IMR-90 (cell line): Measurements from ENCODE around the gene SPIN1. TPM values are rescaled to one million over a fixed set of nuclear protein-coding genes. Genes with fewer than 3 reads are reported as not detected.

Source experiments
- ATAC-seq: fragments of 200-7000 bp; cut with Tn5 transposase; 2 replicates; pipeline ENCODE4 v1.9.1; 2020; ENCODE audit warnings: low read depth, mild to moderate bottlenecking, moderate library complexity
- BruUV-seq: library from RNA; stranded (reverse); fragments of 400-500 nt; replicated peaks from 2 replicates; lab custom pipeline; 2021; lab: Mats Ljungman, UMichigan
- CTCF ChIA-PET: fragments of 300-600 bp; formaldehyde crosslinking; extraction: SDS; loops from one replicate; lab custom pipeline; 2021; ENCODE audit warnings: antibody characterized with exemption; lab: Yijun Ruan, JAX
- POLR2A ChIA-PET: fragments of 300-600 bp; sonication (Branson Sonifier 250); formaldehyde crosslinking; loops from one replicate; lab custom pipeline; 2022; ENCODE audit warnings: antibody characterized with exemption; ENCODE audit not compliant: unreplicated experiment; lab: Charles Lee
- DNase-seq: peaks from one replicate; pipeline ENCODE4 v3.0.0; 2013
- H2AFZ ChIP-seq: replicated peaks from 2 replicates; pipeline ENCODE3; 2013; ENCODE audit warnings: low read length, mild to moderate bottlenecking; ENCODE audit not compliant: poor library complexity
- H2AK5ac ChIP-seq: 2 replicates; pipeline ENCODE4 v1.6.1; 2013; ENCODE audit warnings: low read depth, low read length, inconsistent platforms
- H2AK9ac ChIP-seq: replicated peaks from 2 replicates; pipeline ENCODE3; 2013; ENCODE audit warnings: mild to moderate bottlenecking, low read depth, low read length, moderate library complexity; ENCODE audit not compliant: poor library complexity
- H2BK120ac ChIP-seq: 2 replicates; pipeline ENCODE4 v1.6.1; 2013; ENCODE audit warnings: low read depth, low read length, inconsistent platforms
- H2BK15ac ChIP-seq: 3 replicates; pipeline ENCODE4 v1.6.1; 2013; ENCODE audit warnings: low read depth, low read length, inconsistent platforms
- H2BK20ac ChIP-seq: 2 replicates; pipeline ENCODE4 v1.6.1; 2013; ENCODE audit warnings: low read depth, mild to moderate bottlenecking, inconsistent platforms, low read length, moderate library complexity
- H2BK5ac ChIP-seq: 2 replicates; pipeline ENCODE4 v1.6.1; 2013; ENCODE audit warnings: mild to moderate bottlenecking, low read depth, low read length, inconsistent platforms; ENCODE audit not compliant: poor library complexity, severe bottlenecking
- H3K14ac ChIP-seq: replicated peaks from 2 replicates; pipeline ENCODE4 v1.6.1; 2013; ENCODE audit warnings: low read depth, low read length, inconsistent platforms
- H3K18ac ChIP-seq: 2 replicates; pipeline ENCODE4 v1.6.1; 2013; ENCODE audit warnings: low read depth, low read length, control low read depth
- H3K23ac ChIP-seq: 2 replicates; pipeline ENCODE4 v1.6.1; 2013; ENCODE audit warnings: low read depth, low read length, inconsistent platforms
- H3K27ac ChIP-seq: 2 replicates; pipeline ENCODE4 v1.5.1; 2013; ENCODE audit warnings: mild to moderate bottlenecking, control low read depth, low read length; ENCODE audit not compliant: insufficient read depth
- H3K27me3 ChIP-seq: 2 replicates; pipeline ENCODE4 v1.6.1; 2013; ENCODE audit warnings: low read length; ENCODE audit not compliant: control insufficient read depth, insufficient read depth
- H3K36me3 ChIP-seq: 2 replicates; pipeline ENCODE4 v1.6.1; 2013; ENCODE audit warnings: low read length, mixed read lengths; ENCODE audit not compliant: control insufficient read depth, insufficient read depth
- H3K4ac ChIP-seq: 2 replicates; pipeline ENCODE4 v1.6.1; 2013; ENCODE audit warnings: low read depth, low read length, inconsistent platforms
- H3K4me1 ChIP-seq: 2 replicates; pipeline ENCODE4 v1.6.1; 2013; ENCODE audit warnings: low read length, mixed read lengths; ENCODE audit not compliant: control insufficient read depth, insufficient read depth
- H3K4me2 ChIP-seq: 2 replicates; pipeline ENCODE4 v1.6.1; 2013; ENCODE audit warnings: low read depth, mild to moderate bottlenecking, control low read depth, low read length, moderate library complexity
- H3K4me3 ChIP-seq: 2 replicates; pipeline ENCODE4 v1.5.1; 2013; ENCODE audit warnings: low read depth, mild to moderate bottlenecking, control low read depth, low read length, moderate library complexity; ENCODE audit not compliant: insufficient read depth
- H3K56ac ChIP-seq: 2 replicates; pipeline ENCODE4 v1.6.1; 2013; ENCODE audit warnings: low read length, inconsistent platforms; ENCODE audit not compliant: insufficient read depth; ENCODE audit errors: extremely low read depth
- H3K79me1 ChIP-seq, 2 experiments: 2 replicates each; pipeline ENCODE4 v1.6.1; 2013; ENCODE audit warnings: low read length in 2 of 2, inconsistent platforms in 1 of 2, low read depth in 1 of 2
- H3K9ac ChIP-seq: 2 replicates; pipeline ENCODE4 v1.6.1; 2013; ENCODE audit warnings: low read depth, low read length, control low read depth
- H3K9me1 ChIP-seq: 2 replicates; pipeline ENCODE4 v1.6.1; 2013; ENCODE audit warnings: low read length, inconsistent platforms; ENCODE audit not compliant: insufficient read depth
- H3K9me3 ChIP-seq: 2 replicates; pipeline ENCODE4 v1.6.1; 2013; ENCODE audit warnings: low read length; ENCODE audit not compliant: control insufficient read depth, insufficient read depth
- H4K20me1 ChIP-seq: 2 replicates; pipeline ENCODE4 v1.6.1; 2013; ENCODE audit warnings: low read length, inconsistent platforms; ENCODE audit not compliant: insufficient read depth
- H4K5ac ChIP-seq: 2 replicates; pipeline ENCODE4 v1.6.1; 2013; ENCODE audit warnings: mild to moderate bottlenecking, low read depth, low read length, control low read depth
- H4K8ac ChIP-seq, 2 experiments: 2 replicates each; pipeline ENCODE4 v1.6.1; 2013; ENCODE audit warnings: low read depth in 2 of 2, low read length in 2 of 2, control low read depth in 1 of 2, inconsistent platforms in 1 of 2
- H4K91ac ChIP-seq: 2 replicates; pipeline ENCODE4 v1.6.1; 2013; ENCODE audit warnings: low read depth, low read length, inconsistent platforms; ENCODE audit not compliant: insufficient read depth
- CEBPB ChIP-seq: IDR thresholded peaks from 2 replicates; pipeline ENCODE4 v1.6.1; 2012; ENCODE audit warnings: low read depth, low read length, improper control_type of control experiment
- CHD1 ChIP-seq: IDR thresholded peaks from 2 replicates; pipeline ENCODE4 v1.6.1; 2012; ENCODE audit warnings: low read depth, low read length, improper control_type of control experiment
- FOS ChIP-seq: fragments of 150-350 bp; IDR thresholded peaks from 2 replicates; pipeline ENCODE4 v1.6.1; 2016; ENCODE audit warnings: low read depth, low read length
- MAFK ChIP-seq: IDR thresholded peaks from 2 replicates; pipeline ENCODE4 v1.6.1; 2012; ENCODE audit warnings: low read depth, low read length, improper control_type of control experiment
- MAZ ChIP-seq: IDR thresholded peaks from 2 replicates; pipeline ENCODE4 v1.6.1; 2012; ENCODE audit warnings: low read depth, mild to moderate bottlenecking, low read length, improper control_type of control experiment, moderate library complexity, borderline replicate concordance
- MXI1 ChIP-seq: IDR thresholded peaks from 2 replicates; pipeline ENCODE4 v1.6.1; 2012; ENCODE audit warnings: low read depth, mild to moderate bottlenecking, low read length, moderate library complexity, borderline replicate concordance
- NFE2L2 ChIP-seq: fragments of 150-350 bp; IDR thresholded peaks from 2 replicates; pipeline ENCODE4 v1.6.1; 2016; ENCODE audit warnings: low read depth, mild to moderate bottlenecking, low read length
- RFX5 ChIP-seq: IDR thresholded peaks from 2 replicates; pipeline ENCODE4 v1.8.0; 2012; ENCODE audit warnings: low read depth, mild to moderate bottlenecking, low read length, moderate library complexity
- SMC3 ChIP-seq: fragments of 150-350 bp; IDR thresholded peaks from 2 replicates; pipeline ENCODE4 v1.6.1; 2016; ENCODE audit warnings: low read depth, mild to moderate bottlenecking, antibody characterized with exemption, low read length, moderate library complexity
- WGBS, 2 experiments: methylation state at CpG; one replicate each; pipeline versions ENCODE4 v1.1.5 to v1.1.7; 2013; ENCODE audit warnings: missing lambda C conversion rate in 2 of 2; ENCODE audit not compliant: insufficient read length in 1 of 2; ENCODE audit errors: extremely low coverage in 2 of 2; 5-methylcytosine and 5-hydroxymethylcytosine counted together
- dilution Hi-C: fragments of 300-500 bp; cut with HindIII; formaldehyde crosslinking; loops from one replicate; pipeline ENCODE4 v1.14.3; 2018; ENCODE audit warnings: low sequenced_read_pairs; ENCODE audit not compliant: unreplicated experiment
- in situ Hi-C: fragments of 300-500 bp; cut with MboI; formaldehyde crosslinking; loops from 3 replicates; pipeline ENCODE4 v1.14.3; 2019; ENCODE audit warnings: low sequenced_read_pairs, inconsistent platforms, mixed read lengths
- intact Hi-C: fragments of 100-400 bp; cut with micrococcal nuclease; formaldehyde crosslinking; loops from 2 replicates; pipeline ENCODE4 v1.10.0; 2022
- polyA plus RNA-seq, 3 experiments: library from polyadenylated mRNA; depleted of rRNA; stranded (reverse); fragments of >200 nt; gene quantifications; 2 replicates each; pipeline ENCODE4 v1.2.3, GENCODE V29; 2012; ENCODE audit warnings: low replicate concordance in 1 of 3
- total RNA-seq: library from RNA; depleted of rRNA; stranded (reverse); fragments of >200 nt; gene quantifications from 2 replicates; pipeline ENCODE4 v1.2.3, GENCODE V29; 2012
- TF ChIP-seq, protein P1 (sequence below): fragments of 150-350 bp; IDR thresholded peaks from 2 replicates; pipeline ENCODE4 v1.6.1; 2016; ENCODE audit warnings: low read depth, mild to moderate bottlenecking, low read length, moderate library complexity, borderline replicate concordance
- TF ChIP-seq, protein P2 (sequence below): fragments of 150-350 bp; IDR thresholded peaks from 2 replicates; pipeline ENCODE4 v1.6.1; 2017; ENCODE audit warnings: mild to moderate bottlenecking, antibody characterized with exemption, low read length, low read depth

The SPIN1 gene
- total and polyA plus RNA-seq, 2 of the 4 experiments (the other 2 are of a cell fraction), result 63.3 to 141 TPM

GRCh38 chr9:88387036-88387551, 1.1 kb upstream of the SPIN1 start:
- DNase-seq (no peak), ATAC-seq (no peak)
- no peaks in the 10 kb centered on the region for H3K36me3 ChIP-seq
- H3K4ac ChIP-seq, result peak overlapping the region; percentile 90
- H3K9ac ChIP-seq, result peak overlapping the region; percentile 91
- peak overlapping the region; percentile 93 for H4K5ac ChIP-seq
- H2AFZ ChIP-seq, result peak overlapping the region; percentile 97
- peak overlapping the region; percentile 98 to 100 for H4K8ac ChIP-seq
- H2BK120ac ChIP-seq, result peak overlapping the region; percentile 92
- H2BK5ac ChIP-seq, result peak overlapping the region; percentile 14
- peak overlapping the region; percentile 99; the same call in 1 of the 3 replicates for H2BK15ac ChIP-seq
- intact Hi-C loops (loop anchor here (5.0 kb wide), 2 partner anchors 190 to 215 kb away; no protein-coding TSS in a partner anchor), dilution Hi-C loops (no loop called here), in situ Hi-C loops (no loop called here)
- H4K91ac ChIP-seq, result peak overlapping the region; percentile 96; the same call in 1 of the 2 replicates
- POLR2A ChIA-PET, result no interaction called here
- H4K20me1 ChIP-seq, result no peaks in the 10 kb centered on the region; the same call in 1 of the 2 replicates
- peaks cover 8 to 25% of the 10 kb centered on the region in 2 experiments; a peak in 3 of 4 replicates for H3K79me1 ChIP-seq
- H3K9me1 ChIP-seq, result peaks cover 3% of the 10 kb centered on the region
- H2AK5ac ChIP-seq, result 0 out of 2 replicates have a peak overlapping the region, but pooled peaks have one; percentile 2
- peak overlapping the region; percentile 78 for H3K4me3 ChIP-seq
- no peaks in the 10 kb centered on the region for H3K9me3 ChIP-seq
- peak overlapping the region; percentile 69 for H3K23ac ChIP-seq
- CTCF ChIA-PET, result interaction anchor here (0.6 to 0.8 kb wide), 3 partner anchors 108 to 210 kb away, joined by 3 read pairs; partner anchors contain the start of gene NXNL2
- TF ChIP-seq, protein P1, sequence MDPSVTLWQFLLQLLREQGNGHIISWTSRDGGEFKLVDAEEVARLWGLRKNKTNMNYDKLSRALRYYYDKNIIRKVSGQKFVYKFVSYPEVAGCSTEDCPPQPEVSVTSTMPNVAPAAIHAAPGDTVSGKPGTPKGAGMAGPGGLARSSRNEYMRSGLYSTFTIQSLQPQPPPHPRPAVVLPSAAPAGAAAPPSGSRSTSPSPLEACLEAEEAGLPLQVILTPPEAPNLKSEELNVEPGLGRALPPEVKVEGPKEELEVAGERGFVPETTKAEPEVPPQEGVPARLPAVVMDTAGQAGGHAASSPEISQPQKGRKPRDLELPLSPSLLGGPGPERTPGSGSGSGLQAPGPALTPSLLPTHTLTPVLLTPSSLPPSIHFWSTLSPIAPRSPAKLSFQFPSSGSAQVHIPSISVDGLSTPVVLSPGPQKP, result no peak
- TF ChIP-seq RFX5 (no peak), MXI1 (no peak), SMC3 (no peak), CEBPB (no peak), MAZ (no peak), NFE2L2 (no peak), FOS (no peak), MAFK (no peak), CHD1 (no peak)
- TF ChIP-seq, protein P2, sequence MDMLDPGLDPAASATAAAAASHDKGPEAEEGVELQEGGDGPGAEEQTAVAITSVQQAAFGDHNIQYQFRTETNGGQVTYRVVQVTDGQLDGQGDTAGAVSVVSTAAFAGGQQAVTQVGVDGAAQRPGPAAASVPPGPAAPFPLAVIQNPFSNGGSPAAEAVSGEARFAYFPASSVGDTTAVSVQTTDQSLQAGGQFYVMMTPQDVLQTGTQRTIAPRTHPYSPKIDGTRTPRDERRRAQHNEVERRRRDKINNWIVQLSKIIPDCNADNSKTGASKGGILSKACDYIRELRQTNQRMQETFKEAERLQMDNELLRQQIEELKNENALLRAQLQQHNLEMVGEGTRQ, result no peak
- H3K18ac ChIP-seq, result peak overlapping the region; percentile 0; the same call in 1 of the 2 replicates
- WGBS, 2 experiments, result 5% methylated on average over 4 of the region's 14 CpGs; no CpG with 5 or more reads in 1 of the 2 experiments
- peak overlapping the region; percentile 70; the same call in 1 of the 2 replicates for H3K56ac ChIP-seq
- H3K14ac ChIP-seq, result peak overlapping the region; percentile 87
- no peaks in the 10 kb centered on the region for H3K27me3 ChIP-seq
- no peak overlapping the region for H2AK9ac ChIP-seq
- peak overlapping the region; percentile 76; the same call in 1 of the 2 replicates for H3K27ac ChIP-seq
- H3K4me2 ChIP-seq, result peak overlapping the region; percentile 94
- peaks cover 6% of the 10 kb centered on the region; the same call in 1 of the 2 replicates for H3K4me1 ChIP-seq
- no TSS peak for BruUV-seq
- 0 out of 2 replicates have a peak overlapping the region, but pooled peaks have one; percentile 8 for H2BK20ac ChIP-seq
